DMS114 treated with DMSO at 0.1 percent for 48 hours (cell line): ENCODE measurements around the gene ZNF785.
A peak's percentile ranks its signal among the peaks of the same experiment; 100 is the strongest.
"Not testable (repeated sequence)": the region's sequence is repeated elsewhere in the genome, so short reads cannot be mapped to it uniquely, and the experiment has no call there.

Experiments used
- DNase-seq: peaks from one replicate; lab custom pipeline; 2025; ENCODE audit not compliant: unreplicated experiment; lab: John Stamatoyannopoulos, UW

ZNF785 gene

DNA sequence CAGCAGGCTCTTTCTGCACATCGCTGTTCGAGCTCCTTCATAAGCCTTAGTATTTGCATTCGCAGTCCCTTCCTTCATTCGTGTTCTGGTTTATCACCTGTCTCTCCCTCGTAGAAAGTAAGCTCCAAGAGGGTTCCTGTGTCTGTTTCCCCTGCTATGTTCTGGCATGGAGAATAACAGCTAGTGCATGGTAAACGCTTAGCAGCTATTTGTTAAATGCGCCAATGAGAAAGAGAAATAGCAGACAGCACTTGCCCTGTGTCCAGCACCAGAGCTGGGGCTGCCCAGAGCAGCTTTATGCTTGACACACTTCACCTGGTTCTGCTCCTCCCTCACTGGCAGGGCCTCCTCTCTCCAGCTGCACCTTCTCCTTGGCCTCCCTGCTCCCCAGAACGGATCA is 19.5 kb downstream of the ZNF785 start:
- no peak for DNase-seq

- DNase-seq = no peak
Observed at GRCh38 chr16:30565526-30565925, 20.0 kb downstream of the ZNF785 start.

DNA sequence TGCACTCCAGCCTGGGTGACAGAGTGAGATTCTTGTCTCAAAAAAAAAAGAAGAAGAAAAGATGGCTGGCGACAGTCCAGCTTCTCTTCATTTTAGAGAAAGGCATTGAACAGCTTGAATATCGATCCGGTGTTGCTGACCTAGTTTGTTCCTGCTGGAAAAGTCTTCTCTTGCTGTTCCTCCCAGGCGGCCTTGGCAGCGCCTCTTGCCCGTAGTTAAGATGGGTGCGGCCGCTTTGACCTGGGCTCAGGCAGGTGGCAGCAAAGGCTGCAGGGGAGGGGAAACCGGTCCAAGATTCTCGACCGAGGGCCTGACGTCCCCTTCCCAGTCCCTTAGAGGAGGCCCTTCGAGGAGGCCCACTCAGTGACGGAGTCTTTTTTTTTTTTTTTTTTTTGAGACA is 23.5 kb downstream of the ZNF785 start:
- DNase-seq = no peak

DNA sequence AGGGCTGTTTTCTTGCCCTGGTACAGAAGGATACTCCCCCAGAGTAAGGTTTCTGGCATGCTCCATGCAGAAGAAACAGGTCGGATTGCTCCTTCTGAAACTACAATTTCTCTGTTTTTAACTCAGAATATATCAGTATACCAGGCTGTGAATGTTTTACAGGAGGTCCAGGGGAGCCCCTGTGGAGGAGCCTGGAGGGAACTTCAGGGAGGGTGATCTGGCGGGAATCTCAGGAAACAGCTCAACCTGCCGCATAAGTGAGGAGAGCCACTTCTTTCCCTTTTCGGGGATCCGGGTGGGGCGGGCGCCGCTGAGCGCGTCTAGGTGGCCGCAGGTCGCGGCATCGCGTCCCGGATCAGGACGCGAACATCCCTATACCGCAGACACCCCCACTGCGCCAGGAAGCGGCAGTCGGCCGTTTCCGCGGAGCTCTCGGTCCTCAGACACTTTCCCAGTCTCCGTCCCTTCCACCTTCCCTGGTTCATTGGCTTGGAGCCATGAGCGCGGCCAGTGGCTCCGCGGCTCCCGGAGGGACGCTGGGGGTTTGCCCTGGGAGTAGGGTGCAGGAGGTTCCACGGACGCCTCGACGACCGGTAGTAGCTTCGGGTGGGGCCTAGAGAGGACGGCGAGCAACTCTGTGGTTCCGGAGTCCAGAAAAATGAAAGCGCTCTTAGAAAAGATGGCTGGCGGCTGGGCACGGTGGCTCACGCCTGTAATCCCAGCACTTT is 24.2 kb downstream of the ZNF785 start:
- no peak for DNase-seq

GRCh38 chr16:30559690-30560089 is 25.8 kb downstream of the ZNF785 start:
- DNase-seq = no peak

DNA sequence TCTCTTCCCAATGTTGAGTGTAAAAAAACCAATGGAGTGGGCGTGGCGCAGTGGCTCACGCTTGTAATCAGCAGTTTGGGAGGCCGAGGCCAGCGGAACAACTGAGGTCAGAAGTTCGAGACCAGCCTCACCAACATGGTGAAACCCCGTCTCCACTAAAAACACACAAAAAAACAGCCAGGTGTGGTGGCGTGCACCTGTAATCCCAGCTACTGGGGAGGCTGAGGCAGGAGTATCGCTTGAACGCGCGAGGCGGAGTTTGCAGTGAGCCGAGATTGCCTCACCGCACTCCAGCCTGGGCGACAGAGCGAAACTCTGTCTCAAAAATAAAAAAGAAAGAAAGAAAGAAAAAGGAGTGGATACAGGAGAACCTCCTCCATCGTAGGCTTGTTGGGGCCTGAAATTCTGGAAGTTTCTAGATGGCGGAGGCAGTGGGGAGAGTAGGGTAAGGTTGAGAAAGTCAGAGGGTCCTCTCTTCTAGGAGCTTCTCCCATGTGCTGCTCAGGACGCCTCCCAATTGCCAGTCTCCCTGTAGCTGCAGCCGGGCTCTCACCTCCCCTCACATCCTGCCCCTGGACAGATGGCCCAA is 26.6 kb downstream of the ZNF785 start:
- no peak for DNase-seq

- DNase-seq = peak; percentile 93
Observed at GRCh38 chr16:30557957-30558788, 27.3 kb downstream of the ZNF785 start, which contains the start of gene ZNF764. ZNF764 (minus strand) TSS chr16:30558374; CDS start chr16:30558182, 192 bp downstream.

DNA sequence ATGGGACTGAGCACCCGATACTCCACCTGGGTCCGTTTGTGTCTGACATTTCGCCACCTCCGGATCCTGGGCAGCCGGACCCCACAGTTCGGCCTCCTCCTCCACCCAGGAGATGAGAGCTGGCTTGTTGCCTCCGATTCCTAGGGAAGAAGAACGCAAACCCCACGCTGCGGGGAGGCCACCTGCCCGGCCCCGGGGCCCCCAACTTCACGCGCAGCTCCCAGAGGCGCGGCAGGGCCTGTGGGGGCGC is 27.9 kb downstream of the ZNF785 start:
- DNase-seq = no peak

DNA sequence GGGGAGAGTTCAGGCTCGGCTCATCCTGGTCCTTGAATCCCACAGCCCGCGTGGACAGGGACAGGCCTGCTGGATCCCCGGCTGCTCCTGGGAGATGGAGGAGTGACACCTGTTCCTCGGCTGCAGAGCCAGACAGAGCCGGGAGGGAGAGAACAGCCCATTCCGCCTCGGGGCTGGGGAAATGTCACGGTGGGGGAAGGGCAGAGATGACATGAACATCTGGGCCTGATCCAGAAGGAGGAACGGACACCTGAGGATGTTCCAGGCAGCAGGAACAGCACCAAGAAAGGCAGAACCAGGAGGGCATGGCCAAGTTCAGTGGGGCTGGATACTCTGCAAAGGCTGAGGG is 29.4 kb downstream of the ZNF785 start:
- no peak for DNase-seq

DNA sequence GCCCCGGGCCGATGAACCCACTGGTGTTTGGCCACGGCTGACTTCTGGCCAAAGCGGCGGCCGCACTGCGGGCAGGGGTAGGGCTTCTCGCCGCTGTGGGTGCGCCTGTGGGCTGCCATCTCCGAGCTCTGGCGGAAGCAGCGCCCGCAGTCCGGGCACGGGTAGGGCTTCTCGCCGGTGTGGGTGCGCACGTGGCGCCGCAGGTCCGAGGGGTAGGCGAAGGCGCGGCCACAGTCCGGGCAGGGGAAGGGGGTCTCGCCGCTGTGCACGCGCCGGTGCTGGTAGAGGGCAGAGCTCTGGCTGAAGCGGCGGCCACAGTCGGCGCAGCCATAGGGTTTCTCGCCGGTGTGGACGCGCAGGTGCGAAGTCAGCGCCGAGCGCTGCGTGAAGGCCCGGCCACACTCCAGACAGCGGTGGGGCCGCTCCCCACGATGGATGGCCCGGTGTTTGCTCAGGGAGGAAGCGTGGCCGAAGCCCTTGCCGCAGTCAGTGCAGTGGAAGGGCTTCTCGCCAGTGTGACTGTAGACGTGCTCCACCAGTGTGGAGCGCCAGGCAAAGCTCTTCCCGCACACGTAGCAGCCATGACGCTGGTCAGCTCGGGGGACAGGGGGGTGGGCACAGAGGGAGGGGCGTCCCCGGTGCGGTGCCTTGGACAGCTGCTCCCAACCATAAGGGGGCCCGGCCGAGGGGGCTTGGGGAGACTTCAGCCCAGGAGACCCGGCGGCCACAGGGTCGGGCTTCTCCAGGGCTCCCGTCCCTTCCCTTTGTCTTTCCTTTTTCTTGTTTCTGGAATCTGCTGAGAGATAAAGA is 30.0 kb downstream of the ZNF785 start:
- DNase-seq = no peak

DNA sequence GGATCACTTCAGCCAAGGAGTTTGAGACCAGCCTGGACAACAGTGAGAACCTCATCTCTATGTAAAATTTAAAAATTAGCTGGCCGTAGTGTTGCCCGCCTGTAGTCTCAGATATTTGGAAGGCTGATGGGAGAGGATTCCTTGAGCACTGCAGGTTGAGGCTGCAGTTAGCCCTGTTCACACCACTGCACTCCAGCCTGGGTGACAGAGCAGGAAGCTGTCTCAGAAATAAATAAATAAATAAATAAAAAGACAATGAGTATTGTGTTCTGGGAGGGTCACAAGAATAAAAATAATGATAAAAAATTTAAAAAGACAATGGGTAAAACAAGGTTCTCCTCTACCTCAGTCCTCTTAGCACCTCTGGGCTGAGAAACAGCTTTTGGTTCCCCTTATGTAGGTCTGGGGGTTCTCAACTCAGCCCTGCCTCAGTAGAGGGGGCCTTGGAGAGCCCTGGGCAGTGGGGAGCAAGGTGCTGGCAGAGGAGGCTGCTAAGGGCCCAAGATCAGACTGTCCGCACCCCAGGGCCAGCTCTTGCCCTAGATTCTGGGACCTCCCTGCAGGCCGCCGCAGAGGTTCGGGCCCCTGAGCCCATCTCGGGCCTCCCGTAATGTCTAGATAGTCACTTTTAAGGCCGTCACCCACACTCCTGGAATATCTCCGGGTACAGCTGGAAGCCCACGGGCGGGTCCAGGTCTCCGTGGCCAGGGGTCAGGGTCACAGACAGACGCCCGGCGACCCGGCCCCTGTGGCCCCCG is 30.8 kb downstream of the ZNF785 start:
- no peak for DNase-seq

GRCh38 chr16:30553393-30553899 is 32.1 kb downstream of the ZNF785 start:
- DNase-seq = no peak

- DNase-seq = no peak
Observed at GRCh38 chr16:30552956-30553355, 32.5 kb downstream of the ZNF785 start.

DNA sequence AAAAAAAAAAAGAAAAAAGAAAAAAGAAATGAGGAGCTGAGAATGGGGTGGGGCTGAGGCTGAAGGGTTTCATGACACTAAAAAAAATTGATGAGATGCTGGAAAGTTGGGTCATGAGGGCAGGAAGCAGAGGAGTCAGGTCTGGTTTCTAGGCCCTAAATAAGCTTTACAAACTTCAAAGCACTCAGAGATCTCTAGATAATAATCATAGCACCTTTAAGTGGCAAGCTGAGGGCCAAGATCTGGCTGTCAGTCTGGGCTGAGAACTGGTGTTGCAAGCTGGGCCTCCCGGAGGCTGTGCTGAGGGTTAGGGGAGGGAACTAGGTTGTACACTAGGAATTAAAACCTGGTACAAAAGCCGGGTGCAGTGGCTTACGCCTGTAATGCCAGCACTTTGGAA is 33.7 kb downstream of the ZNF785 start:
- DNase-seq = no peak

DNA sequence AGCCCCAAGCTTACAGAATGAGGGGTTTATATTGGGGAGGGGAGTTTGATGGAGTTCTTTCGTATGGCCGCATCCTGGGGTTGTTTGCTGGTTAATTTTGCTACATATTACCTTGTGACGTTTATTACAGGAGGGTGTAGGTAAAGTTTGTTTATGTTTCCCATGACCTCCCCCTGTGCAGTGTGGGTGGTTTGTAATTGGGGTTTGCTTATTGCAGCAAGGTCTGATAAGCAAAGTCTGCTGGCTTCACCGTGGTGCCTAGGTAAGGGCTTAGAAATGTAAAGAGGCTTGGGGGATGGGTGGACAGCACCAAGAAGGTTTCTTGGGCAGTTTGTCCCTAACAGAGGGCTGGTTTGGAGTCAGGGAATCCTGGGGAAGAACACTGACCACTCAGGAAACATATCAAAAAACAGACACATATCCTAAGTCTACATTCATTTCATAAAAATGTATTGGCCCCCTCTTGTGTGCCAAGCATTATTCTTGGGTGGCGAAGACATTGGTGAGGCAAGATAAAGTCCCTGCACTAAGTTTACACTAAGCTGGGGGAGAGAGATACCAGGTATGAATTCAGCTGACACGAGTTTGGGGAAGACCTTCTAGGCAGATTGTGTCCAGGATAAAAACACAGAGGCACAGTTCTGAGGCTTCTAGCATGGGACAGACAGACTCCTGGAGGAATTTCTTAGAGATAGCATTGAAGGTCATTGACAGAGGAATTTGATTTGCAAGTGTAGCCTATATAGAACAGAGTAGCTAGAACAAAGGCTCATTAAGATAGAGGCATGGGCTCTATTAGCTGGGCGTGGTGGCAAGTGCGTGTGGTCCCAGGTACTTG is 36.9 kb downstream of the ZNF785 start:
- DNase-seq = no peak

DNA sequence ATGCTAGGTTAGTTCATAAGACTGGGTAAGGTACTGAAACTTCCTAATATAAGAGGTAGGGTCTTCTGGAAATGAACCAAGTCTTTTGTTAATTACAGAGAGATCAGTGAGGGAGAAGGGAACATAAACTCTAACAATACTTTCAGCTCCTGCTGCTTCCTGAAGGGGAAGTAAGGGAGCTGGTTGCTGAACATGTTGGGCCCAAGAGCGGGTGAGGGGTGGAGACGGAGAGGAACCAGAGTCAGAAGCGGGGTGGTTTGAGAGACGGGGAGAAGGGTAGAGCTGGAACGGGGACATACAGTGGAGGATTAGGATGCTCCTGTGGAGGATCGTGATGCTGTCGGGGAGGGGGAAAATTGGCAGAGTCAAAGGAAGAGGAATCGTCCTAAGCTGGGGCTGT is 39.4 kb downstream of the ZNF785 start:
- no peak for DNase-seq

GRCh38 chr16:30543067-30543466 is 42.4 kb downstream of the ZNF785 start:
- DNase-seq = no peak

DNA sequence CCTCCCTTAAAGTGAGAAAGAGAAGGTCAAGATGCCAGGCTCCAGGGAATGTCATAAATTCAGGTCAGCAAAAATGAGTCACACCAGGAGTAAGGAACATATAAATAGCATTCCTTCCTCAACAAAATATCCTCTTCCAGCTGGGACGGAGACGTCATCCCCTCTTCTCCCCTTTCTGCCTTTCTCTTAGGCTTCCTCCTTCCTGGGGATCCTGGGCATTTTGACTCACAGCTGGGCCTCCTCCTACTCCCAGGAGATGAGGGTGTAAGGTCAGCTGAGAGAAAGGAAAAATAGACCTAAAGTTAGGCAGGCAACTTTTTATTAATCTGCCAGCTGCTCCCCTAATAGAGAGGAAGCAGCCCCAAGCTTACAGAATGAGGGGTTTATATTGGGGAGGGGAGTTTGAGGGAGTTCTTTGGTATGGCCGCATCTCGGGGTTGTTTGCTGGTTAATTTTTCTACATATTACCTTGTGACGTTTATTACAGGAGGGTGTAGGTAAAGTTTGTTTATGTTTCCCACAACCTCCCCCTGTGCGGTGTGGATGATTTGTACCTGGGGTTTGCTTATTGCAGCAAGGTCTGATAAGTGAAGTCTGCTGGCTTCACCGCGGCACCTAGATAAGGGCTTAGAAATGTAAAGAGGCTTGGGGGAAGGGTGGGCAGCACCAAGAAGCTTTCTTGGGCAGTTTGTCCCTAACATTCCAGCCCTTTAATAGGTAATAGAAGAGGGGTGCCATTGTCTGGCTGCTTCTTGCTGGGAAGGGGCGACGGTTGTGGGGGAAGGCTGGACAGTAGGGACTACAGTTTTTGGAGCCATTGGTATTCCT is 43.8 kb downstream of the ZNF785 start:
- no peak for DNase-seq

DNA sequence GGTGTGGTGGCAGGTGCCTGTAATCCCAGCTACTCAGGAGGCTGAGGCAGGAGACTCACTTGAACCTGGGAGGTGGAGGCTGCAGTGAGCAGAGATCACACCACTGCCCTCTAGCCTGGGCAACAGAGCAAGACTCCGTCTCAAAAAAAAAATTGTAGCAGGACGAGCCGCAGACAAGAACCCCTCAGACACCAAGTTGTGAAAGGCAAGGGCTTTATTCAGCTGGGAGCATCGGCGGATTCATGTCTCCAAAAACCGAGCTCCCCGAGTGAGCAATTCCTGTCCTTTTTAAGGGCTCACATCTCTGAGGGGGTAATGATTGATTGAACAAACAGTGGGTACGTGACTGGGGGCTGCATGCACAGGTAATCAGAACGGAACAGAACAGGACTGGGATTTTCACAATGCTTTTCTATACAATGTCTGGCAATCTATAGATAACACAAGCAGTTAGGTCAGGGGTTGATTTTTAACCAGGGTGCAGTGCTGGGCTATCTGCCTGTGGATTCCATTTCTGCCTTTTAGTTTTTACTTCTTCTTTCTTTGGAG is 44.5 kb downstream of the ZNF785 start:
- not testable (repeated sequence) for DNase-seq
